Measurements from ENCODE around the gene CNTN4. TPM values are rescaled to one million over a fixed set of nuclear protein-coding genes. Genes with fewer than 3 reads are reported as not detected.

The CNTN4 gene
- polyA plus RNA-seq, 2 donors, result 0.51 to 0.54 TPM

DNA sequence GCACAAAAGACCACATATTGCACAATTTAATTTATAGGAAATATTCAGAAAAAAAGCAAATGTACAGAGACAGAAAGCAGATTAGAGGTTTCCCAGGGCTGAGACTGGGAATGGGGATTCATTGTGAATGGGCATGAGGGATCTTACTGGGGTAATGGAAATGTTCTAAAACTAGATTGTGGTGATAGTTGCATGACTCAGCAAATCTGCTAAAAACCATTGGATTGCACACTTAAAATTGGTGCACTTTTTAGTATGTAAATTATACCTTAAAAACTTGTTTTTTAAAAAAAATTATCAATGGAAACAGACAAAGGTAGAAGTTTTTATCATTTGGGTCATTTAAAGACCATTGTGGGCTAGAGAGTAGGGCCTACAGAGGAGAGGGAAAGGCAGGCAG is 780.9 kb downstream of the CNTN4 start:
- H3K4me3 ChIP-seq (ENCODE audit: low read depth in 1 of 2, low read length in 2 of 2), result no peak overlapping the region
- H3K4me1 ChIP-seq (ENCODE audit: control insufficient read depth in 2 of 2, insufficient read depth in 2 of 2, low read length in 1 of 2), result no peaks in the 10 kb centered on the region

GRCh38 chr3:2880218-2880756 is 781.6 kb downstream of the CNTN4 start:
- Histone ChIP-seq H3K27ac (ENCODE audit: low read depth in 2 of 2, low read length in 1 of 2) (no peak overlapping the region), H3K36me3 (ENCODE audit: control insufficient read depth in 2 of 2, insufficient read depth in 2 of 2, low read length in 1 of 2) (no peaks in the 10 kb centered on the region), H3K4me3 (ENCODE audit: low read depth in 1 of 2, low read length in 2 of 2) (no peak overlapping the region), H3K27me3 (ENCODE audit: control insufficient read depth in 1 of 2, insufficient read depth in 2 of 2, low read length in 2 of 2) (no peaks in the 10 kb centered on the region), H3K4me1 (ENCODE audit: control insufficient read depth in 2 of 2, insufficient read depth in 2 of 2, low read length in 1 of 2) (no peaks in the 10 kb centered on the region), H3K9me3 (ENCODE audit: control insufficient read depth in 2 of 2, insufficient read depth in 1 of 2, low read depth in 1 of 2, low read length in 1 of 2) (no peaks in the 10 kb centered on the region)
- 79 to 83% methylated on average over 7 of the region's 7 CpGs for WGBS, 2 donors

More for the DNA sequence above, 780.9 kb downstream of the CNTN4 start:
- H3K36me3 ChIP-seq (ENCODE audit: control insufficient read depth in 2 of 2, insufficient read depth in 2 of 2, low read length in 1 of 2), result no peaks in the 10 kb centered on the region
- no peaks in the 10 kb centered on the region for H3K27me3 ChIP-seq (ENCODE audit: control insufficient read depth in 1 of 2, insufficient read depth in 2 of 2, low read length in 2 of 2)
- no peak overlapping the region for H3K27ac ChIP-seq (ENCODE audit: low read depth in 2 of 2, low read length in 1 of 2)
- no peaks in the 10 kb centered on the region for H3K9me3 ChIP-seq (ENCODE audit: control insufficient read depth in 2 of 2, insufficient read depth in 1 of 2, low read depth in 1 of 2, low read length in 1 of 2)

- WGBS, 2 donors, result 72 to 89% methylated on average over 3 of the region's 3 CpGs
- Histone ChIP-seq H3K4me1 (ENCODE audit: control insufficient read depth in 2 of 2, insufficient read depth in 2 of 2, low read length in 1 of 2) (no peaks in the 10 kb centered on the region), H3K27me3 (ENCODE audit: control insufficient read depth in 1 of 2, insufficient read depth in 2 of 2, low read length in 2 of 2) (no peaks in the 10 kb centered on the region), H3K36me3 (ENCODE audit: control insufficient read depth in 2 of 2, insufficient read depth in 2 of 2, low read length in 1 of 2) (no peaks in the 10 kb centered on the region), H3K27ac (ENCODE audit: low read depth in 2 of 2, low read length in 1 of 2) (no peak overlapping the region), H3K4me3 (ENCODE audit: low read depth in 1 of 2, low read length in 2 of 2) (no peak overlapping the region), H3K9me3 (ENCODE audit: control insufficient read depth in 2 of 2, insufficient read depth in 1 of 2, low read depth in 1 of 2, low read length in 1 of 2) (no peaks in the 10 kb centered on the region)
Observed at GRCh38 chr3:2883283-2883682, 784.6 kb downstream of the CNTN4 start.

DNA sequence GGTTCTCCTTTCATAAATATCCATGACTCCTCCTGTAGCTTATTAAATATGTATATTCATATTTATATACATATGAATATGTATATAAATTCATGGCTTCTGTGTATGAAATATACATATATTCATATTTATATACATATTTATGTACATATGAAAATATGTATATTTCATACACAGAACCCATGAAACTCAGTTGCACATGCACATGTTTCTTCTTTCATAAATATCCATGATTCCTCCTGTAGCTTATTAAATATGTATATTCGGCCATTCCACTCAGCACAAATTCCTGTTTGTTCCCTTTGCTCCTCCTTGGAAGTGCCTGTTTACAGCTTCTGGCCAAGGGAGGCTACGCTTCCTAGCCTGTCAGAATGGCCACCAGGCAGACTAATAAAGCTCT is 789.9 kb downstream of the CNTN4 start:
- Histone ChIP-seq H3K27me3 (ENCODE audit: control insufficient read depth in 1 of 2, insufficient read depth in 2 of 2, low read length in 2 of 2) (no peaks in the 10 kb centered on the region), H3K4me1 (ENCODE audit: control insufficient read depth in 2 of 2, insufficient read depth in 2 of 2, low read length in 1 of 2) (no peaks in the 10 kb centered on the region), H3K4me3 (ENCODE audit: low read depth in 1 of 2, low read length in 2 of 2) (no peak overlapping the region), H3K9me3 (ENCODE audit: control insufficient read depth in 2 of 2, insufficient read depth in 1 of 2, low read depth in 1 of 2, low read length in 1 of 2) (no peaks in the 10 kb centered on the region), H3K27ac (ENCODE audit: low read depth in 2 of 2, low read length in 1 of 2) (no peak overlapping the region), H3K36me3 (ENCODE audit: control insufficient read depth in 2 of 2, insufficient read depth in 2 of 2, low read length in 1 of 2) (no peaks in the 10 kb centered on the region)
- WGBS, 2 donors, result 81 to 86% methylated on average over 2 of the region's 2 CpGs

GRCh38 chr3:2889736-2890135 is 791.1 kb downstream of the CNTN4 start:
- H3K36me3 ChIP-seq (ENCODE audit: control insufficient read depth in 2 of 2, insufficient read depth in 2 of 2, low read length in 1 of 2), result no peaks in the 10 kb centered on the region
- H3K4me1 ChIP-seq (ENCODE audit: control insufficient read depth in 2 of 2, insufficient read depth in 2 of 2, low read length in 1 of 2), result no peaks in the 10 kb centered on the region
- no peaks in the 10 kb centered on the region for H3K9me3 ChIP-seq (ENCODE audit: control insufficient read depth in 2 of 2, insufficient read depth in 1 of 2, low read depth in 1 of 2, low read length in 1 of 2)
- no peak overlapping the region for H3K4me3 ChIP-seq (ENCODE audit: low read depth in 1 of 2, low read length in 2 of 2)
- H3K27ac ChIP-seq (ENCODE audit: low read depth in 2 of 2, low read length in 1 of 2), result no peak overlapping the region
- H3K27me3 ChIP-seq (ENCODE audit: control insufficient read depth in 1 of 2, insufficient read depth in 2 of 2, low read length in 2 of 2), result no peaks in the 10 kb centered on the region
- 52 to 61% methylated on average over 2 of the region's 2 CpGs for WGBS, 2 donors

DNA sequence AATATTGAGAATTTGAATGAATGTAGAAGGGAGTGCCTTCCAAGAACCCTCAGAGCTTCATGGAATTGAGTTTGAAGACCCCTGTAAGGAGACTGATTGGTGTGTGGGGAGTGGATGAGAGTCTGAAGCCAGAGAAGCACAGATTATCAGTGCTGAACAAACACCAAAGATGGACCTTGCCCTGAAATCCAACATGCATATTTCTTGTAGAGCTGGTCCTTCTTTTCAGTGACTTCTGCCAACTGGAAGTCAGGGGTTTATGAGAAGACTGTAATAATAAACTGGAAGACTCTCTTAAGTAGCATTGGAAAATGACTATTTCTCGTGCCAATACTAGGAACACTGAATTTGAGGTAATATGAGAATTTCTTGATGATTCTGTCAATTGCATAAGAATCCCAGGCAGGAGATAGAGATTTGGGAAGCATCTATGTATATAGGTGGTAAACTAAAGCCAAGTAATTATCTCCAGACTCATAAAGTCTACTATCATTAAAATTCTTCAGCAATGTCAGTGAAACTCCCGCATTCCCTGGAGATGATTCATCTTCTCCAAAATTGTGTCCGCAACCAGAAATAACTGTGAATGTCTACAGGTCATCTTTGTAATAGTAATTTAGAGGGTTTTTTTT is 797.8 kb downstream of the CNTN4 start:
- no peaks in the 10 kb centered on the region for H3K4me1 ChIP-seq (ENCODE audit: control insufficient read depth in 2 of 2, insufficient read depth in 2 of 2, low read length in 1 of 2)
- H3K9me3 ChIP-seq (ENCODE audit: control insufficient read depth in 2 of 2, insufficient read depth in 1 of 2, low read depth in 1 of 2, low read length in 1 of 2), result no peaks in the 10 kb centered on the region
- 78 to 80% methylated on average over 3 of the region's 3 CpGs for WGBS, 2 donors
- no peaks in the 10 kb centered on the region for H3K27me3 ChIP-seq (ENCODE audit: control insufficient read depth in 1 of 2, insufficient read depth in 2 of 2, low read length in 2 of 2)
- no peak overlapping the region for H3K27ac ChIP-seq (ENCODE audit: low read depth in 2 of 2, low read length in 1 of 2)
- H3K36me3 ChIP-seq (ENCODE audit: control insufficient read depth in 2 of 2, insufficient read depth in 2 of 2, low read length in 1 of 2), result no peaks in the 10 kb centered on the region
- no peak overlapping the region for H3K4me3 ChIP-seq (ENCODE audit: low read depth in 1 of 2, low read length in 2 of 2)

- Histone ChIP-seq H3K36me3 (ENCODE audit: control insufficient read depth in 2 of 2, insufficient read depth in 2 of 2, low read length in 1 of 2) (no peaks in the 10 kb centered on the region), H3K27me3 (ENCODE audit: control insufficient read depth in 1 of 2, insufficient read depth in 2 of 2, low read length in 2 of 2) (no peaks in the 10 kb centered on the region), H3K9me3 (ENCODE audit: control insufficient read depth in 2 of 2, insufficient read depth in 1 of 2, low read depth in 1 of 2, low read length in 1 of 2) (no peaks in the 10 kb centered on the region), H3K4me3 (ENCODE audit: low read depth in 1 of 2, low read length in 2 of 2) (no peak overlapping the region), H3K4me1 (ENCODE audit: control insufficient read depth in 2 of 2, insufficient read depth in 2 of 2, low read length in 1 of 2) (no peaks in the 10 kb centered on the region), H3K27ac (ENCODE audit: low read depth in 2 of 2, low read length in 1 of 2) (no peak overlapping the region)
- 56 to 60% methylated on average over 4 of the region's 4 CpGs for WGBS, 2 donors
Observed at GRCh38 chr3:2897821-2898220, 799.2 kb downstream of the CNTN4 start.

DNA sequence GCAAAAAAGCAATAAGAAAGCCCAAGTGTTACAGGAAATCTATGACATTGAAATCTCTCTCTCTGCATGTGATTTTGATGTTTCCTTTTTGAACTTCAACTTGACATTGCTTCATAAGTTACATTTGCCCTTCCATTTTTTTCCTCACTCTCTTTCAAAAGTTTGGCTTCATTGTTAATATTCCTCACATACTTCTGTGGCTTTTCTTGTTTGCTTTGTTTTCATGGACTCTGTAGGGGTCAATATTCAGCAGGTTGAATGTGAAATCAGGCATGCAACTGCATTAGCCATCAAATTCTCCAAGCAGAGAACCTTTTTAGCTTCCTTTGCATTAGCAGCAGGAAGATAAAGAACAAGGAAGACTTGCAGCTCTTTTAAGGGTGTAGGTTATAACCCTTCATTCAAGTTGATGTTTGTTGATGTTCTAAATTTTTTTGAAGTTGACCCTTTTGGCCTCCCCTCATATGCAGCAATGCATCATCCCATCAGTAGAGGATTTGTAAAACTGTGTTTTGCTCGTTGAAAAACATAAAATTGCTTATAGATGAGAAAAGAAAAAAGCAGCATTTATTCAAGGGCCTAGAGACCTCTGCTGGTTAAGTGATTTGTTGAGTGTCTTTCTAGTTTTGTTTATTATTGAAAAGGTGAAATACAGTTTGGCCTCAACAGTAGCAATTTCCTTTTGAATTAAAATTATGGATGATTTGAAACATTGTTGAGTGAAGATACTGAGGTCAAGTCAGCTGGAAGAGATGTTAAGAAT is 800.1 kb downstream of the CNTN4 start:
- Histone ChIP-seq H3K4me3 (ENCODE audit: low read depth in 1 of 2, low read length in 2 of 2) (no peak overlapping the region), H3K27me3 (ENCODE audit: control insufficient read depth in 1 of 2, insufficient read depth in 2 of 2, low read length in 2 of 2) (no peaks in the 10 kb centered on the region), H3K36me3 (ENCODE audit: control insufficient read depth in 2 of 2, insufficient read depth in 2 of 2, low read length in 1 of 2) (no peaks in the 10 kb centered on the region), H3K4me1 (ENCODE audit: control insufficient read depth in 2 of 2, insufficient read depth in 2 of 2, low read length in 1 of 2) (no peaks in the 10 kb centered on the region), H3K9me3 (ENCODE audit: control insufficient read depth in 2 of 2, insufficient read depth in 1 of 2, low read depth in 1 of 2, low read length in 1 of 2) (no peaks in the 10 kb centered on the region), H3K27ac (ENCODE audit: low read depth in 2 of 2, low read length in 1 of 2) (no peak overlapping the region)
- WGBS, 2 donors, result 13 to 17% methylated on average over 1 of the region's 1 CpG

GRCh38 chr3:2904054-2904453 is 805.4 kb downstream of the CNTN4 start:
- 65 to 75% methylated on average over 2 of the region's 2 CpGs for WGBS, 2 donors
- Histone ChIP-seq H3K27me3 (ENCODE audit: control insufficient read depth in 1 of 2, insufficient read depth in 2 of 2, low read length in 2 of 2) (no peaks in the 10 kb centered on the region), H3K36me3 (ENCODE audit: control insufficient read depth in 2 of 2, insufficient read depth in 2 of 2, low read length in 1 of 2) (no peaks in the 10 kb centered on the region), H3K9me3 (ENCODE audit: control insufficient read depth in 2 of 2, insufficient read depth in 1 of 2, low read depth in 1 of 2, low read length in 1 of 2) (no peaks in the 10 kb centered on the region), H3K4me3 (ENCODE audit: low read depth in 1 of 2, low read length in 2 of 2) (no peak overlapping the region), H3K4me1 (ENCODE audit: control insufficient read depth in 2 of 2, insufficient read depth in 2 of 2, low read length in 1 of 2) (no peaks in the 10 kb centered on the region), H3K27ac (ENCODE audit: low read depth in 2 of 2, low read length in 1 of 2) (no peak overlapping the region)
